IMR-90 (cell line): ENCODE results near the gene TMEM141. TPM values are rescaled to one million over a fixed set of nuclear protein-coding genes. Genes with fewer than 3 reads are reported as not detected.

Experiments used
- ATAC-seq: fragments of 200-7000 bp; cut with Tn5 transposase; 2 replicates; pipeline ENCODE4 v1.9.1; 2020; ENCODE audit warnings: low read depth, mild to moderate bottlenecking, moderate library complexity
- BruUV-seq: library from RNA; stranded (reverse); fragments of 400-500 nt; replicated peaks from 2 replicates; lab custom pipeline; 2021; lab: Mats Ljungman, UMichigan
- CTCF ChIA-PET: fragments of 300-600 bp; formaldehyde crosslinking; extraction: SDS; loops from one replicate; lab custom pipeline; 2021; ENCODE audit warnings: antibody characterized with exemption; lab: Yijun Ruan, JAX
- POLR2A ChIA-PET: fragments of 300-600 bp; sonication (Branson Sonifier 250); formaldehyde crosslinking; loops from one replicate; lab custom pipeline; 2022; ENCODE audit warnings: antibody characterized with exemption; ENCODE audit not compliant: unreplicated experiment; lab: Charles Lee
- DNase-seq: peaks from one replicate; pipeline ENCODE4 v3.0.0; 2013
- H2AFZ ChIP-seq: replicated peaks from 2 replicates; pipeline ENCODE3; 2013; ENCODE audit warnings: low read length, mild to moderate bottlenecking; ENCODE audit not compliant: poor library complexity
- H2AK5ac ChIP-seq: 2 replicates; pipeline ENCODE4 v1.6.1; 2013; ENCODE audit warnings: low read depth, low read length, inconsistent platforms
- H2AK9ac ChIP-seq: replicated peaks from 2 replicates; pipeline ENCODE3; 2013; ENCODE audit warnings: mild to moderate bottlenecking, low read depth, low read length, moderate library complexity; ENCODE audit not compliant: poor library complexity
- H2BK120ac ChIP-seq: 2 replicates; pipeline ENCODE4 v1.6.1; 2013; ENCODE audit warnings: low read depth, low read length, inconsistent platforms
- H2BK15ac ChIP-seq: 3 replicates; pipeline ENCODE4 v1.6.1; 2013; ENCODE audit warnings: low read depth, low read length, inconsistent platforms
- H2BK20ac ChIP-seq: 2 replicates; pipeline ENCODE4 v1.6.1; 2013; ENCODE audit warnings: low read depth, mild to moderate bottlenecking, inconsistent platforms, low read length, moderate library complexity
- H2BK5ac ChIP-seq: 2 replicates; pipeline ENCODE4 v1.6.1; 2013; ENCODE audit warnings: mild to moderate bottlenecking, low read depth, low read length, inconsistent platforms; ENCODE audit not compliant: poor library complexity, severe bottlenecking
- H3K14ac ChIP-seq: replicated peaks from 2 replicates; pipeline ENCODE4 v1.6.1; 2013; ENCODE audit warnings: low read depth, low read length, inconsistent platforms
- H3K18ac ChIP-seq: 2 replicates; pipeline ENCODE4 v1.6.1; 2013; ENCODE audit warnings: low read depth, low read length, control low read depth
- H3K23ac ChIP-seq: 2 replicates; pipeline ENCODE4 v1.6.1; 2013; ENCODE audit warnings: low read depth, low read length, inconsistent platforms
- H3K27ac ChIP-seq: 2 replicates; pipeline ENCODE4 v1.5.1; 2013; ENCODE audit warnings: mild to moderate bottlenecking, control low read depth, low read length; ENCODE audit not compliant: insufficient read depth
- H3K27me3 ChIP-seq: 2 replicates; pipeline ENCODE4 v1.6.1; 2013; ENCODE audit warnings: low read length; ENCODE audit not compliant: control insufficient read depth, insufficient read depth
- H3K36me3 ChIP-seq: 2 replicates; pipeline ENCODE4 v1.6.1; 2013; ENCODE audit warnings: low read length, mixed read lengths; ENCODE audit not compliant: control insufficient read depth, insufficient read depth
- H3K4ac ChIP-seq: 2 replicates; pipeline ENCODE4 v1.6.1; 2013; ENCODE audit warnings: low read depth, low read length, inconsistent platforms
- H3K4me1 ChIP-seq: 2 replicates; pipeline ENCODE4 v1.6.1; 2013; ENCODE audit warnings: low read length, mixed read lengths; ENCODE audit not compliant: control insufficient read depth, insufficient read depth
- H3K4me2 ChIP-seq: 2 replicates; pipeline ENCODE4 v1.6.1; 2013; ENCODE audit warnings: low read depth, mild to moderate bottlenecking, control low read depth, low read length, moderate library complexity
- H3K4me3 ChIP-seq: 2 replicates; pipeline ENCODE4 v1.5.1; 2013; ENCODE audit warnings: low read depth, mild to moderate bottlenecking, control low read depth, low read length, moderate library complexity; ENCODE audit not compliant: insufficient read depth
- H3K56ac ChIP-seq: 2 replicates; pipeline ENCODE4 v1.6.1; 2013; ENCODE audit warnings: low read length, inconsistent platforms; ENCODE audit not compliant: insufficient read depth; ENCODE audit errors: extremely low read depth
- H3K79me1 ChIP-seq, 2 experiments: 2 replicates each; pipeline ENCODE4 v1.6.1; 2013; ENCODE audit warnings: low read length in 2 of 2, inconsistent platforms in 1 of 2, low read depth in 1 of 2
- H3K9ac ChIP-seq: 2 replicates; pipeline ENCODE4 v1.6.1; 2013; ENCODE audit warnings: low read depth, low read length, control low read depth
- H3K9me1 ChIP-seq: 2 replicates; pipeline ENCODE4 v1.6.1; 2013; ENCODE audit warnings: low read length, inconsistent platforms; ENCODE audit not compliant: insufficient read depth
- H3K9me3 ChIP-seq: 2 replicates; pipeline ENCODE4 v1.6.1; 2013; ENCODE audit warnings: low read length; ENCODE audit not compliant: control insufficient read depth, insufficient read depth
- H4K20me1 ChIP-seq: 2 replicates; pipeline ENCODE4 v1.6.1; 2013; ENCODE audit warnings: low read length, inconsistent platforms; ENCODE audit not compliant: insufficient read depth
- H4K5ac ChIP-seq: 2 replicates; pipeline ENCODE4 v1.6.1; 2013; ENCODE audit warnings: mild to moderate bottlenecking, low read depth, low read length, control low read depth
- H4K8ac ChIP-seq, 2 experiments: 2 replicates each; pipeline ENCODE4 v1.6.1; 2013; ENCODE audit warnings: low read depth in 2 of 2, low read length in 2 of 2, control low read depth in 1 of 2, inconsistent platforms in 1 of 2
- H4K91ac ChIP-seq: 2 replicates; pipeline ENCODE4 v1.6.1; 2013; ENCODE audit warnings: low read depth, low read length, inconsistent platforms; ENCODE audit not compliant: insufficient read depth
- BHLHE40 ChIP-seq: fragments of 150-350 bp; IDR thresholded peaks from 2 replicates; pipeline ENCODE4 v1.6.1; 2016; ENCODE audit warnings: mild to moderate bottlenecking, low read depth, low read length
- MAZ ChIP-seq: IDR thresholded peaks from 2 replicates; pipeline ENCODE4 v1.6.1; 2012; ENCODE audit warnings: low read depth, mild to moderate bottlenecking, low read length, improper control_type of control experiment, moderate library complexity, borderline replicate concordance
- MXI1 ChIP-seq: IDR thresholded peaks from 2 replicates; pipeline ENCODE4 v1.6.1; 2012; ENCODE audit warnings: low read depth, mild to moderate bottlenecking, low read length, moderate library complexity, borderline replicate concordance
- NFE2L2 ChIP-seq: fragments of 150-350 bp; IDR thresholded peaks from 2 replicates; pipeline ENCODE4 v1.6.1; 2016; ENCODE audit warnings: low read depth, mild to moderate bottlenecking, low read length
- POLR2A ChIP-seq: IDR thresholded peaks from 2 replicates; pipeline ENCODE4 v1.6.1; 2012; ENCODE audit warnings: mild to moderate bottlenecking, low read depth, low read length
- RAD21 ChIP-seq: IDR thresholded peaks from 2 replicates; pipeline ENCODE4 v1.6.1; 2012; ENCODE audit warnings: low read length, improper control_type of control experiment
- RCOR1 ChIP-seq: IDR thresholded peaks from 2 replicates; pipeline ENCODE4 v1.6.1; 2012; ENCODE audit warnings: mild to moderate bottlenecking, low read length, improper control_type of control experiment; ENCODE audit not compliant: insufficient replicate concordance
- SMC3 ChIP-seq: fragments of 150-350 bp; IDR thresholded peaks from 2 replicates; pipeline ENCODE4 v1.6.1; 2016; ENCODE audit warnings: low read depth, mild to moderate bottlenecking, antibody characterized with exemption, low read length, moderate library complexity
- WGBS, 2 experiments: methylation state at CpG; one replicate each; pipeline versions ENCODE4 v1.1.5 to v1.1.7; 2013; ENCODE audit warnings: missing lambda C conversion rate in 2 of 2; ENCODE audit not compliant: insufficient read length in 1 of 2; ENCODE audit errors: extremely low coverage in 2 of 2; 5-methylcytosine and 5-hydroxymethylcytosine counted together
- dilution Hi-C: fragments of 300-500 bp; cut with HindIII; formaldehyde crosslinking; loops from one replicate; pipeline ENCODE4 v1.14.3; 2018; ENCODE audit warnings: low sequenced_read_pairs; ENCODE audit not compliant: unreplicated experiment
- in situ Hi-C: fragments of 300-500 bp; cut with MboI; formaldehyde crosslinking; loops from 3 replicates; pipeline ENCODE4 v1.14.3; 2019; ENCODE audit warnings: low sequenced_read_pairs, inconsistent platforms, mixed read lengths
- intact Hi-C: fragments of 100-400 bp; cut with micrococcal nuclease; formaldehyde crosslinking; loops from 2 replicates; pipeline ENCODE4 v1.10.0; 2022
- polyA plus RNA-seq, 3 experiments: library from polyadenylated mRNA; depleted of rRNA; stranded (reverse); fragments of >200 nt; gene quantifications; 2 replicates each; pipeline ENCODE4 v1.2.3, GENCODE V29; 2012; ENCODE audit warnings: low replicate concordance in 1 of 3
- total RNA-seq: library from RNA; depleted of rRNA; stranded (reverse); fragments of >200 nt; gene quantifications from 2 replicates; pipeline ENCODE4 v1.2.3, GENCODE V29; 2012
- TF ChIP-seq, protein P1 (sequence below): fragments of 150-350 bp; IDR thresholded peaks from 2 replicates; pipeline ENCODE4 v1.6.1; 2017; ENCODE audit warnings: mild to moderate bottlenecking, antibody characterized with exemption, low read length, low read depth
- TF ChIP-seq, protein P2 (sequence below): fragments of 150-350 bp; IDR thresholded peaks from 2 replicates; pipeline ENCODE4 v1.6.1; 2016; ENCODE audit warnings: low read depth, mild to moderate bottlenecking, low read length, moderate library complexity, borderline replicate concordance

TMEM141 gene
- total and polyA plus RNA-seq, 2 of the 4 experiments (the other 2 are of a cell fraction): 39.1 to 77.8 TPM

DNA sequence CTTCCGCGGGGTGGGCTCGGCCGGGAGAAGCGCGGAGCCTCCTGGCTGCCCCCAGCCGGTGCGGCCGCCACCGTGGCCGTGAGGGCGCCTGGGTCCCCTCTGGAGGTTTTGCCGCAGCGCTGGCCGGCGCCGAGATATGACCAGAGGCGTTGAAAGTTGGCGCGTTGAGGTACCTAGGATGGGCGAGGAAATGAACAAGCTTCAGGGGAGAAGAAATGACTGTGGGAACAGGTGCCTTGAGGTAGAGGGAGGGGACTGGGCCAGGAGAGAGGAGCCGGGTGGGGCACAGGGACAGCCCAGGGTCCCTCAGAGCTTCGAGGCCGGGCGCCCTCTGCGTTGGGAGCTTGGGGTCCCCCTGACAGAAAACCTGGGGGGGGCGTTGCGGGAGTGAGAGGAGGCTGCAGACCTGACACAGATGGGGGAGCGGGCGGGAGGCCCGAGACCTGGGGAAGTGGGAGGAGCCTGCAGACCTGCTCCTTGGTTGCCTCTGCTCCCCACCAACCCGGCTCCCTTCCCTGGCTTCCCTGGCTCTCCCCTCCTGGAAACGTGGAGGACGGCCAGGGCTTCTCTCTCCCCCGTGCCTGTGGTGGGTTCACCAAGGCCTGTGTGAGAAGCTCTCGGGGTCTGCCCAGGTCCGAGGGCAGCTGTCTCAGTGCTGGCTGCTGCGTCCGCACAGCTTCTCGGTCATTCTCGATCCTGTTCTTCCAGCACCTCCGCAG is 30.8 kb downstream of the TMEM141 start:
- Histone ChIP-seq H3K23ac (no peak overlapping the region), H3K4me3 (no peak overlapping the region), H3K79me1 (peaks cover 11 to 23% of the 10 kb centered on the region in 2 experiments), H3K18ac (no peak overlapping the region), H3K9me3 (no peaks in the 10 kb centered on the region), H3K14ac (no peak overlapping the region), H2BK5ac (no peak overlapping the region), H2AK9ac (peak overlapping the region; percentile 28), H3K9me1 (no peaks in the 10 kb centered on the region), H2AFZ (no peak overlapping the region), H4K91ac (no peak overlapping the region), H4K8ac (no peak overlapping the region), H3K56ac (no peak overlapping the region), H4K5ac (no peak overlapping the region), H3K4ac (no peak overlapping the region), H2BK15ac (no peak overlapping the region), H3K36me3 (peaks cover 24% of the 10 kb centered on the region), H3K9ac (no peak overlapping the region), H3K27me3 (no peaks in the 10 kb centered on the region), H2BK120ac (no peak overlapping the region), H2BK20ac (no peak overlapping the region), H3K4me1 (peaks cover 3% of the 10 kb centered on the region; the same call in 1 of the 2 replicates), H2AK5ac (no peak overlapping the region), H3K4me2 (no peak overlapping the region), H3K27ac (no peak overlapping the region), H4K20me1 (peaks cover 16% of the 10 kb centered on the region)
- dilution Hi-C loops (no loop called here), in situ Hi-C loops (no loop called here), intact Hi-C loops (no loop called here)
- ChIA-PET CTCF (no interaction called here), POLR2A (interaction anchor here (0.6 kb wide), 1 partner anchor 469 kb away, joined by 3 read pairs; no protein-coding TSS in a partner anchor)
- TF ChIP-seq MAZ (no peak), SMC3 (no peak), MXI1 (no peak), NFE2L2 (no peak), RAD21 (no peak), POLR2A (no peak), BHLHE40 (no peak), RCOR1 (no peak)
- TF ChIP-seq, protein P1, sequence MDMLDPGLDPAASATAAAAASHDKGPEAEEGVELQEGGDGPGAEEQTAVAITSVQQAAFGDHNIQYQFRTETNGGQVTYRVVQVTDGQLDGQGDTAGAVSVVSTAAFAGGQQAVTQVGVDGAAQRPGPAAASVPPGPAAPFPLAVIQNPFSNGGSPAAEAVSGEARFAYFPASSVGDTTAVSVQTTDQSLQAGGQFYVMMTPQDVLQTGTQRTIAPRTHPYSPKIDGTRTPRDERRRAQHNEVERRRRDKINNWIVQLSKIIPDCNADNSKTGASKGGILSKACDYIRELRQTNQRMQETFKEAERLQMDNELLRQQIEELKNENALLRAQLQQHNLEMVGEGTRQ: no peak
- TF ChIP-seq, protein P2, sequence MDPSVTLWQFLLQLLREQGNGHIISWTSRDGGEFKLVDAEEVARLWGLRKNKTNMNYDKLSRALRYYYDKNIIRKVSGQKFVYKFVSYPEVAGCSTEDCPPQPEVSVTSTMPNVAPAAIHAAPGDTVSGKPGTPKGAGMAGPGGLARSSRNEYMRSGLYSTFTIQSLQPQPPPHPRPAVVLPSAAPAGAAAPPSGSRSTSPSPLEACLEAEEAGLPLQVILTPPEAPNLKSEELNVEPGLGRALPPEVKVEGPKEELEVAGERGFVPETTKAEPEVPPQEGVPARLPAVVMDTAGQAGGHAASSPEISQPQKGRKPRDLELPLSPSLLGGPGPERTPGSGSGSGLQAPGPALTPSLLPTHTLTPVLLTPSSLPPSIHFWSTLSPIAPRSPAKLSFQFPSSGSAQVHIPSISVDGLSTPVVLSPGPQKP: no peak
- ATAC-seq (no peak), DNase-seq (no peak)
- WGBS, 2 experiments: 86% methylated on average over 18 of the region's 42 CpGs; no CpG with 5 or more reads in 1 of the 2 experiments
- BruUV-seq: no TSS peak
